GM23248 (cell line): ENCODE measurements around the gene MKI67.

ENCODE experiments used
- EZH2 ChIP-seq: fragments of 200-600 bp; sonication (generic); IDR thresholded peaks from 2 replicates; pipeline ENCODE4 v1.6.1; 2018; ENCODE audit warnings: antibody characterized with exemption, mild to moderate bottlenecking; ENCODE audit not compliant: insufficient read depth, poor library complexity, severe bottlenecking
- EZH2phosphoT487 ChIP-seq: fragments of 200-600 bp; sonication (generic); IDR thresholded peaks from 2 replicates; pipeline ENCODE4 v1.6.1; 2018; ENCODE audit warnings: antibody characterized with exemption, moderate library complexity, mild to moderate bottlenecking, low read depth; ENCODE audit not compliant: insufficient read depth

- TF ChIP-seq EZH2 (no peak), EZH2phosphoT487 (no peak)
Measured at GRCh38 chr10:128110339-128110738, 15.9 kb downstream of the MKI67 start.
